GM06990 (cell line): Measurements from ENCODE around the gene MBTD1.
"Not testable (repeated sequence)": the region's sequence is repeated elsewhere in the genome, so short reads cannot be mapped to it uniquely, and the experiment has no call there.

Experiments
- DNase-seq: peaks from one replicate; pipeline ENCODE4 v3.0.0-alpha.2; 2011; ENCODE audit not compliant: insufficient read length; ENCODE audit errors: extremely low read depth
- H3K27me3 ChIP-seq: replicated peaks from 2 replicates; pipeline ENCODE4 v1.6.0; 2011; ENCODE audit warnings: low read length; ENCODE audit not compliant: control insufficient read depth, insufficient read depth
- H3K36me3 ChIP-seq: 2 replicates; pipeline ENCODE4 v1.5.1; 2011; ENCODE audit warnings: low read length; ENCODE audit not compliant: control insufficient read depth, insufficient read depth
- H3K4me3 ChIP-seq: replicated peaks from 2 replicates; pipeline ENCODE4 v1.5.1; 2011; ENCODE audit warnings: low read depth, mild to moderate bottlenecking, control low read depth, low read length
- TF ChIP-seq, protein P1 (sequence below): IDR thresholded peaks from 2 replicates; pipeline ENCODE4 v1.5.1; 2011; ENCODE audit warnings: low read length, control low read depth, mild to moderate bottlenecking, inconsistent platforms; ENCODE audit not compliant: insufficient read depth, poor library complexity, severe bottlenecking

MBTD1 gene

DNA sequence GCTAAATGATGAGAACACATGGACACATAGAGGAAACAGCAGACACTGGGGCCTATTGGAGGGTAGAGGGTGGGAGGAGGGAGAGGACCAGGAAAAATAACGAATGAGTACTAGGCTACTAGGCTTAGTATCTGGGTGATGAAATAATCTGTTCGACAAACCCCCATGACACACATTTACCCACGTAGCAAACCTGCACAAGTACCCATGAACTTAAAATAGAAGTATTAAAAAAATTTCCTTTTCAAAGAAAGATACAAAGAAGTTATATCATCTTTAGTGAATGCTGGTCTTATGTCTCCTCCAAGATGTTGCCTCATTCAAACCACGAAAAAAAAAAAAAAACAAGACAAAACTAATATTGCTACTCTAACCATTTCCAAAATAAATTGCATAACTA, 31.7 kb downstream of the MBTD1 start:
- Histone ChIP-seq H3K27me3 (no peaks in the 10 kb centered on the region), H3K4me3 (no peak overlapping the region), H3K36me3 (no peaks in the 10 kb centered on the region)
- DNase-seq: no peak
- TF ChIP-seq, protein P1, sequence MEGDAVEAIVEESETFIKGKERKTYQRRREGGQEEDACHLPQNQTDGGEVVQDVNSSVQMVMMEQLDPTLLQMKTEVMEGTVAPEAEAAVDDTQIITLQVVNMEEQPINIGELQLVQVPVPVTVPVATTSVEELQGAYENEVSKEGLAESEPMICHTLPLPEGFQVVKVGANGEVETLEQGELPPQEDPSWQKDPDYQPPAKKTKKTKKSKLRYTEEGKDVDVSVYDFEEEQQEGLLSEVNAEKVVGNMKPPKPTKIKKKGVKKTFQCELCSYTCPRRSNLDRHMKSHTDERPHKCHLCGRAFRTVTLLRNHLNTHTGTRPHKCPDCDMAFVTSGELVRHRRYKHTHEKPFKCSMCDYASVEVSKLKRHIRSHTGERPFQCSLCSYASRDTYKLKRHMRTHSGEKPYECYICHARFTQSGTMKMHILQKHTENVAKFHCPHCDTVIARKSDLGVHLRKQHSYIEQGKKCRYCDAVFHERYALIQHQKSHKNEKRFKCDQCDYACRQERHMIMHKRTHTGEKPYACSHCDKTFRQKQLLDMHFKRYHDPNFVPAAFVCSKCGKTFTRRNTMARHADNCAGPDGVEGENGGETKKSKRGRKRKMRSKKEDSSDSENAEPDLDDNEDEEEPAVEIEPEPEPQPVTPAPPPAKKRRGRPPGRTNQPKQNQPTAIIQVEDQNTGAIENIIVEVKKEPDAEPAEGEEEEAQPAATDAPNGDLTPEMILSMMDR: no peak

DNA sequence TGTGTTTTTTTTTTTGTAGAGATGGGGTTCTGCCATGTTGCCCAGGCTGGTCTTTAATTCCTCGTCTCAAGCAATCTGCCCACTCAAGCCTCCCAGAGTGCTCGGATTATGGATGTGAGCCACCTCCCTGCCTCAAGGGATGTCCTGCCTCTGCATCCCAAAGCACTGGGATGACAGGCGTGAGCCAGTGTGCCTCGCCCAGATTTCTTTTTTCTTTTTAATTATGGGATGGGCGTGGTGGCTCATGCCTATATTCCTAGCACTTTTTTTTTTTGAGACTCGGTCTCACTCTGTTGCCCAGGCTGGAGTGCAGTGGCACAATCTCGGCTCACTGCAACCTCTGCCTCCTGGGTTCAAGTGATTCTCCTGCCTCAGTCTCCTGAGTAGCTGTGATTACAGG, 34.3 kb downstream of the MBTD1 start:
- not testable (repeated sequence) for H3K36me3 ChIP-seq, DNase-seq, H3K27me3 ChIP-seq, H3K4me3 ChIP-seq

DNA sequence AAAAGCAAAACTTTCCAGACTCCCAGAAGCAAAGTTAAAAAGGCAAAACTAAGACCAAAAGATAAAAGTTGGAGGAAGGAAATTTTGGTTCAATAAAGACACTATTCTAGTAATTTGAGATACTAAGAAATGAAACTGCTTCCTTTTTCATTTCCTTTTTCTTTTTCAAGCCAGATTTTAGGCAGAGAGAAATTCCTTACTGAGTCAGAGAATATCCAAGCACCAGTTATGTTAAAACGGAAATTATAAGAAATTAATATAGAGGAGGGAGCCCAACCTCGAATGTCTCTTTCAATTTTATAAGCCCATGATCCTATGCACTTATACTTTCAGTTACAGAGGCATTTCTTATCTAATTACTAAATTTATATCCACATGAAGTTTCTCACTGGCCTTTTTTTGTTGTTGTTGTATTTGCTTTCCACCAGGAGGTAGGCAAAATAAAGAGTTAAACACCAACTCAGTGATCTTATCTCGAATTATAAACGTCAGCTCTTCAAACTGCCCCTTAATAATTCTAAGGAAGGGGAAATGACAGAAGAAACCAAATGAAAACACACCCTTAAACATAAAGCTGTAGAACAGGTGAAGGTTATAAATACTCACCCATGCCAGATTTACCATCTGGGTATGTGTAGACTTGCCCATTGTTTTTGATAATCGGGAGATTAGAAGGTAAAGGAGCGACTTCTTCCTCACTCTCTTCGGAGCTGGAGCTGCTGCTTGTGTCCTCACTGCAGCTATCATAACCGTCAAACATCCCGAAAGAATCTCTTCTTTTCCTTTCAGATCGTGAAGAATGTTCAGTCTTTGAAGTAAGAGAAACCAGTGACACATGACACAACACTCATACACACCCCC, 35.2 kb downstream of the MBTD1 start:
- no peak for DNase-seq
- TF ChIP-seq, protein P1: no peak
- Histone ChIP-seq H3K4me3 (no peak overlapping the region), H3K27me3 (no peaks in the 10 kb centered on the region), H3K36me3 (no peaks in the 10 kb centered on the region; the same call in 1 of the 2 replicates)

DNA sequence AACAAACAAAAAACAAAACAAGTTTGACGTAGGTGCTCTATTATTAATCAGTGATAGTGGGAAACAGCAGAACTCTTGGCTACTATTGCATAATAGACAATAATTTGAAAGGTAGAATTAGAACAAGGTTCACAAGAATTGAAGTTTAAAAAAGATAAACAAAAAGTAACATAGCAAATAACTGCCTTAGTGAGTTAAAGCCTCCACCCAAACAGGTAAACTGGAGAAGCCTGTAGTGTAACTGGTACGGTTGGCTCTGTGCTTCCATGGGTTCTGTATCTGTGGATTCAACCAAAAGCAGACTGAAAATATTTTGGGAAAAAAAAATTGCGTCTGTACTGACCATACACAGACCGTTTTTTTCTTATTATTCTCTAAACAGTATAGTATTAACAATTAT, 38.5 kb downstream of the MBTD1 start:
- DNase-seq: no peak
- TF ChIP-seq, protein P1: no peak
- no peaks in the 10 kb centered on the region for H3K27me3 ChIP-seq
- H3K4me3 ChIP-seq: no peak overlapping the region
- no peaks in the 10 kb centered on the region; the same call in none of the 2 replicates for H3K36me3 ChIP-seq

DNA sequence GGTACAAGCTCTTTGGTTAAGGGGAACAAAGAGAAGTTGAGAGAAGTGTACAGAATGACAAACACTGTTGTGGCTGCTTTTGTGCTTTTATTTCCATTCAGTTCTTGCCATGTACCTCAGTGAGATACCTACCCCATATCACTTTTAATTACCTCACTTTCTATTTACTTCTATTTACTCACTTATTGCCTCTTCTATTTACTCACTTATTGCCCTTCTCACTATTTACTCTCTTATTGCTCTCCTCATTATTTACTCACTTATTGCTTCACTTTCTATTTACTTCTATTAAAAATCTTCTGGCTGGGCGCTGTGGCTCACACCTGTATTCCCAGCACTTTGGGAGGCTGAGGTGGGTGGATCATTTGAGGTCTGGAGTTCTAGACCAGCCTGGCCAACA, 41.9 kb downstream of the MBTD1 start:
- Histone ChIP-seq H3K4me3 (no peak overlapping the region), H3K36me3 (no peaks in the 10 kb centered on the region; the same call in none of the 2 replicates), H3K27me3 (no peaks in the 10 kb centered on the region)
- no peak for DNase-seq
- TF ChIP-seq, protein P1: no peak

DNA sequence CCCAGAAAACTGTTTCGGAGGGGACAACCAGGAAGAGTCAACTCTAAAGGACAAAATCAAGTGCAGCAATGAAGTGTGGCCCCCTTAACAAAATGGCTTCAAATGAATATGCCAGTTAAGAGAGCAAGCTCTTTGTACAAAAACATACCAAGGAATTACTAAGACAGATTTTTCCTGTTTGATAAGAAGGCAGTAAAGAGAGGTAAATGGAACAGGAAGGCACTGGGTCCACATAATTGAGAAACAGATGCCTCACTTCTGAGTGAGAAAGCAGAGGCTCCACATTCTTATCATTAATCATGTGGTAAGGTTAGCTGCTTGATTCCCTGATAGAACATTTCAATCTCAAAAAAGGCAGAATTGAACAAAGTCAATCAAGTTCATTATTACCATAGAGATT, 44.9 kb downstream of the MBTD1 start:
- DNase-seq: no peak
- H3K36me3 ChIP-seq: no peaks in the 10 kb centered on the region; the same call in none of the 2 replicates
- no peaks in the 10 kb centered on the region for H3K27me3 ChIP-seq
- TF ChIP-seq, protein P1: no peak
- H3K4me3 ChIP-seq: no peak overlapping the region
